Measurements from ENCODE around the gene RUNX2. TPM values are rescaled to one million over a fixed set of nuclear protein-coding genes. Genes with fewer than 3 reads are reported as not detected.

Gene RUNX2
- total and polyA plus RNA-seq, 9 of the 15 experiments (the other 6 are each of a cell fraction or from before 2014, with no cell fraction given), result 0.29 to 1.00 (median 0.43) TPM

DNA sequence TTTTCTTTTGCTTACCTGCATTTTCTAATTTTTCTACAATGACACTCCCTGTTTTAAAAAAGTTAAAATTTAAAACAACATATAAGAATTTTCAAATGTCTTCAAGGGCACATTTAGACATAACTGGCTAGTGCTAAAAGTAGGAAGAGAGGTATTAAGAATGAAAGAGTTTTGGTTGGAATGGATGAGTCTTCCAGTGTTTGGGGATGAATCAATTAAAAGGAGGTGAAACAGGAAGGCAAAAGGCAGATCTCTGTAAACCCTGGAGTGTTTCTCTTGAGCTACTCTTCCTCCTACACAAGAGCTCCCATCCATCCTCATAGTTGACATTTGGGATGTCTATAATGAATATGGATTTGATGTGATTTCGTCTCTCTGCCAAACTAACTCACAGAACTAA lies 288.1 kb downstream of the RUNX2 start:
- ATAC-seq (no peak), FAIRE-seq (no peak), DNase-seq (ENCODE audit: extremely low read depth in 1 of 4, low spot score in 3 of 4) (no peak)
- CTCF ChIA-PET (ENCODE audit: low intra/inter-chr PET ratio), result no interaction called here
- in situ Hi-C loops (cut with MboI) (no loop called here), intact Hi-C loops (cut with micrococcal nuclease) (no loop called here)
- Histone ChIP-seq H3K27me3 (ENCODE audit: control insufficient read depth in 2 of 2, insufficient read depth in 2 of 2, low read length in 2 of 2) (peaks cover 0 to 17% of the 10 kb centered on the region in 2 experiments; a peak in 3 of 5 replicates), H3K79me2 (ENCODE audit: control insufficient read depth, insufficient read depth, low read length) (no peaks in the 10 kb centered on the region), H2AFZ (ENCODE audit: low read depth, low read length) (no peak overlapping the region), H3K9me3 (replicated peaks; ENCODE audit: control insufficient read depth, insufficient read depth, low read depth, low read length) (no peaks in the 10 kb centered on the region), H3K27ac (ENCODE audit: extremely low read depth, low read depth, low read length) (no peak overlapping the region), H3K4me3 (no peak overlapping the region), H3K36me3 (ENCODE audit: control insufficient read depth, insufficient read depth, low read length) (no peaks in the 10 kb centered on the region), H4K20me1 (replicated peaks; ENCODE audit: control insufficient read depth, insufficient read depth, low read length) (no peaks in the 10 kb centered on the region), H3K4me1 (replicated peaks in 1 of 2; ENCODE audit: control insufficient read depth in 2 of 2, insufficient read depth in 2 of 2, low read length in 2 of 2) (no peaks in the 10 kb centered on the region), H3K9ac (ENCODE audit: insufficient read depth in 1 of 2, low read depth in 2 of 2, low read length in 2 of 2) (no peak overlapping the region), H3K4me2 (ENCODE audit: insufficient read depth, low read length) (no peak overlapping the region), H3K9me1 (ENCODE audit: control insufficient read depth, insufficient read depth, low read length) (no peaks in the 10 kb centered on the region)
- 0% methylated on average over 1 of the region's 1 CpG for WGBS (ENCODE audit: insufficient coverage, low coverage, missing lambda C conversion rate)
- POLR2A ChIA-PET, result interaction anchor here (1.0 kb wide), 1 partner anchor 38 kb away, joined by 4 read pairs; no protein-coding TSS in a partner anchor
- no TSS peak for BruUV-seq (replicated peaks)
- TF ChIP-seq, protein P1, sequence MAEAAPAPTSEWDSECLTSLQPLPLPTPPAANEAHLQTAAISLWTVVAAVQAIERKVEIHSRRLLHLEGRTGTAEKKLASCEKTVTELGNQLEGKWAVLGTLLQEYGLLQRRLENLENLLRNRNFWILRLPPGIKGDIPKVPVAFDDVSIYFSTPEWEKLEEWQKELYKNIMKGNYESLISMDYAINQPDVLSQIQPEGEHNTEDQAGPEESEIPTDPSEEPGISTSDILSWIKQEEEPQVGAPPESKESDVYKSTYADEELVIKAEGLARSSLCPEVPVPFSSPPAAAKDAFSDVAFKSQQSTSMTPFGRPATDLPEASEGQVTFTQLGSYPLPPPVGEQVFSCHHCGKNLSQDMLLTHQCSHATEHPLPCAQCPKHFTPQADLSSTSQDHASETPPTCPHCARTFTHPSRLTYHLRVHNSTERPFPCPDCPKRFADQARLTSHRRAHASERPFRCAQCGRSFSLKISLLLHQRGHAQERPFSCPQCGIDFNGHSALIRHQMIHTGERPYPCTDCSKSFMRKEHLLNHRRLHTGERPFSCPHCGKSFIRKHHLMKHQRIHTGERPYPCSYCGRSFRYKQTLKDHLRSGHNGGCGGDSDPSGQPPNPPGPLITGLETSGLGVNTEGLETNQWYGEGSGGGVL (CRISPR knock-in tag; IDR thresholded peaks at IDR 0.05), result no peak
- no peak for TF ChIP-seq HDAC6 (IDR thresholded peaks at IDR 0.05; ENCODE audit: low read depth, low read length)
- no peak for TF ChIP-seq CHD1 (IDR thresholded peaks at IDR 0.05; ENCODE audit: low read length)
- TF ChIP-seq EWSR1 (IDR thresholded peaks at IDR 0.05; ENCODE audit: borderline replicate concordance, low read depth, partially characterized antibody), result no peak
- TF ChIP-seq RAD51 (IDR thresholded peaks at IDR 0.05; ENCODE audit: borderline replicate concordance, low read depth), result no peak
- TF ChIP-seq RBM22 (IDR thresholded peaks at IDR 0.05; ENCODE audit: low read depth, low read length, poor library complexity, severe bottlenecking), result no peak
- no peak for TF ChIP-seq U2AF2 (optimal IDR thresholded peaks at IDR 0.05; ENCODE audit: low read depth, low read length)
- TF ChIP-seq, protein P2, sequence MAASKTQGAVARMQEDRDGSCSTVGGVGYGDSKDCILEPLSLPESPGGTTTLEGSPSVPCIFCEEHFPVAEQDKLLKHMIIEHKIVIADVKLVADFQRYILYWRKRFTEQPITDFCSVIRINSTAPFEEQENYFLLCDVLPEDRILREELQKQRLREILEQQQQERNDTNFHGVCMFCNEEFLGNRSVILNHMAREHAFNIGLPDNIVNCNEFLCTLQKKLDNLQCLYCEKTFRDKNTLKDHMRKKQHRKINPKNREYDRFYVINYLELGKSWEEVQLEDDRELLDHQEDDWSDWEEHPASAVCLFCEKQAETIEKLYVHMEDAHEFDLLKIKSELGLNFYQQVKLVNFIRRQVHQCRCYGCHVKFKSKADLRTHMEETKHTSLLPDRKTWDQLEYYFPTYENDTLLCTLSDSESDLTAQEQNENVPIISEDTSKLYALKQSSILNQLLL (CRISPR knock-in tag; IDR thresholded peaks at IDR 0.05; ENCODE audit: borderline replicate concordance), result no peak
- TF ChIP-seq SMARCA4 (IDR thresholded peaks at IDR 0.05), result no peak
- TF ChIP-seq BDP1 (IDR thresholded peaks at IDR 0.05; ENCODE audit: insufficient read depth, insufficient read length), result no peak
- no peak for TF ChIP-seq CSDE1 (IDR thresholded peaks at IDR 0.05)
- TF ChIP-seq ZFP36 (IDR thresholded peaks at IDR 0.05; ENCODE audit: low read depth, low read length, partially characterized antibody), result no peak
- TF ChIP-seq, protein P3, sequence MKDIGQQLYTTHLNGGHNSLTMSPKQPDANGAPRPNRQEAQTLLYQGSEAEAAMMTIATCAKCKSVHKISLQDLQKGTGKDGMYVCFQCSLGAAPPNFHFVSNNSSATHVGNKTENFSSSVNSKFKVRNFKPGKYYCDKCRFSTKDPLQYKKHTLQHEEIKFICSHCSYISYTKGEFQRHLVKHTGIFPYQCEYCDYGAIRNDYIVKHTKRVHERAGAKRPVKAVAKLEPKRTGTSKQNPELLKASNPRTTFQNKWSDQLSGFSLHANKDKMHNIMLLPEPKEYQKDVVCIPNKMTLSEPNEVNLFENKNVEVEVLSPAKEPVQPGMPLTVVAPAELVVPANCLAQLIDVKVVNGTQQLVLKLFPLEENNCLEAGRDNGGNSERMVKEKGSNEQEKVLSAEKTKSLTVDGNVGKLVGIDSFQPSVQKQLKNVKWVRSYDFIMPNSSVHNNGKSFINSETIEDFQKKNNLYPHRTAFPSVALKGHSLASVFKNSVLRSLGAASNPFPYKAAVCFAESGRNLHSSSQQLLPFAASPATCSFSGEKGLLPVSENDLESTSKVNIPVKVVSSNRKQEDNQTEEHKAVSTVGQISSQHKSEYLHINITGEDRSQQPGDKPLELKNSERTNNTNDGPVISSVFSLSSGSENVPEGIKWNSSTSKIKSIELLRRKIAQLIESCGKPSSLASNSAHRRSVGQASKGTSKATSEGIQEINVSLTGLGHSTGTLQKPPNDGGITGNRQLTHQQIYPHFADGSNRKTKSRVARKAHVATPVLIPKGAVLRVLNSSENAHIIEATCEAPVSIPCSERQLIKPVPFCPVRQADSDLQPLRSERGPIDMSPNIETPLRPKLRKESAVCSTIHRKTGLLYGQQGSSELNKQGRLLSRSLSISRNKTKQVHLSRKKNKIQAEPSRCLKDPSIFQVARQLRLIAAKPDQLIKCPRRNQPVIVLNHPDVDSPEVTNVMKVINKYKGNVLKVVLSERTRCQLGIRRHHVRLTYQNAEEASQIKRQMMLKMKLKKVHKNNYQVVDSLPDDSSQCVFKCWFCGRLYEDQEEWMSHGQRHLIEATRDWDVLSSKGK (CRISPR knock-in tag; IDR thresholded peaks at IDR 0.05), result no peak
- TF ChIP-seq COPS2 (conservative IDR thresholded peaks at IDR 0.05), result no peak
- no peak for TF ChIP-seq PPARD (CRISPR knock-in tag; IDR thresholded peaks at IDR 0.05)
- TF ChIP-seq SRSF3 (IDR thresholded peaks at IDR 0.05; ENCODE audit: insufficient read depth, low read length), result no peak
- TF ChIP-seq ZNF347 (CRISPR knock-in tag; IDR thresholded peaks at IDR 0.05; ENCODE audit: low read depth), result no peak
- no peak for TF ChIP-seq WHSC1 (IDR thresholded peaks at IDR 0.05; ENCODE audit: low read length)

Data from K562 (cell line).